ENCODE results near the gene SP100.

DNA sequence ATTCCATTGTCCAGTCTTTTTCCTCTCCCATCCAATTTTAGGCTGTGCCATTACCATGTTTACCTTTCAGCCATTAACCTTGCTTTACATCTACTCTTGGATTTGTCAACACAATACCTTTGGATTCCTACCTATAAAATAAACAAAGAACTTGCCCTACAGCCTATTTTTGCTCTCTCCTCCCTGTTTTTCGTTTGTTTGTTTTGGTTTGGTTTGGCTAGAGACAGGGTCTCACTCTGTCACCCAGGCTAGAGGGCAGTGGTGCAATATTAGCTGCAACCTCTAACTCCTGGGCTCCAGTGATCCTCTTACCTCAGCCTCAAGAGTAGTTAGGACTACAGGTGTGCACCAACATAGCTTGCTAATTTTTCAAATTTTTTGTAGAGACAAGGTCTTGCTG, 76.1 kb downstream of the SP100 start:
- no peak for TF ChIP-seq POLR2A (IDR thresholded peaks at IDR 0.05; ENCODE audit: low read length)
- no peak for TF ChIP-seq GATA1 (IDR thresholded peaks at IDR 0.05; ENCODE audit: low read depth, low read length)
